Activated gamma-delta T cell (primary cell): ENCODE data around the gene EFL1.
"Not testable (repeated sequence)": the region's sequence is repeated elsewhere in the genome, so short reads cannot be mapped to it uniquely, and the experiment has no call there.

Source experiments
- DNase-seq: peaks from one replicate; lab custom pipeline; 2025; lab: John Stamatoyannopoulos, UW

The EFL1 gene

DNA sequence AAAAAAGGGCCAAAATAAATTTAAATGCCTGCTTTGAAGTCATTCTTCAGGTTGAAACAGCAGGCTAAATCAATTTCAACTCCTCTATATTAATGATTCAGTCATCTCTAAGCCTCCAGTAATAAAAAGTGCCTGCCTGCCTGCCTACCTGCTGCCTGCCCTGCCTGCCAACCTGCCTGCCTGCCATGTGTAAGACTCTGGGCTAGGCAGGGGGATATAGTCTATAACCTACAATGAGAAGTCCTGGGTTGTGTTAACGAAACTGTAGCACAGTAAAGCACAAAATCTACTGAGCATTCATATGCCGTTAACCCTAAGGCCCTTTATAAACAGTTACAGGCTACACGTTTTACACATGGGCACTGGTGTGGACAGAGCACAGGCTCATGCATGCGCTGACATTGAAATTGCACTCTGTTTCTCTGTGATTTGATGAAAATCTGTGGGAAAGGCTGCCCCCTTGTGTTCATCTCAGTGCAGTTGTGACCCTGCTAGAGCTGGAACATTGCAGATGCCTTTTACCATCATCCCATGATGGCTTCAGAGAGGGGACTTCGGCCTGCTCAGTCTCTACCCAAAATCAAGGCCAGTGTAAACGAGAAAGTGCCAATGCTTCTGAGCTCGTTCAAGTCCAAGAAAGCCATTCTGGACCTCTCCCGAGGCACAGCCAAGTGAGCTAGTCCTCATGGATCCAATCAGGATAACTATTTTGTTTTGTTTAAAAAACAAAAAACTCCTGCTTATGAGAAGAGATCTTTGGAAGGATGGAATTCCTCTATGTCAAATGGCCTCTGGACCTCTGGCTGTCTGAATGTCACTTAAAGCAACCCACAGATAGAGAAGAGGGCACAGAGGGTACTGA, 64.6 kb downstream of the EFL1 start:
- no peak for DNase-seq

DNA sequence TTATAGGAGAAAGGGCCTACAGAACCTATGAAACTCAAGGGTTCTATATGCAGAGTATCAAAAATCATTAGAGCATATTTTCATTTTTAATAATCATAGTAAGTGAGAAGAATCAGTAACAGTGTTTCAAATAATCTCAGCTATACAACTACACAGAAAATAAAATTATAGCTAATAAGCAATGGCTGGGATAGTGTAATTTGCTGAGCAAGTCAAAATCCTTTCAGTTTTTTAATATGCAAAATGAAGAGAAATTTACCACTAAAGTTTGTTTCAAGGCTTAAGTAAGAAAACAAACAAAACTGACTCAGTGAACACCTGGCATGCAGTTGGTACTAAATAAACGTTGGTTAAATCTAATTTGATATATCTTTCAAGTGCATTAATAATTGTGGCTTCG, 66.2 kb downstream of the EFL1 start:
- DNase-seq, result no peak

DNA sequence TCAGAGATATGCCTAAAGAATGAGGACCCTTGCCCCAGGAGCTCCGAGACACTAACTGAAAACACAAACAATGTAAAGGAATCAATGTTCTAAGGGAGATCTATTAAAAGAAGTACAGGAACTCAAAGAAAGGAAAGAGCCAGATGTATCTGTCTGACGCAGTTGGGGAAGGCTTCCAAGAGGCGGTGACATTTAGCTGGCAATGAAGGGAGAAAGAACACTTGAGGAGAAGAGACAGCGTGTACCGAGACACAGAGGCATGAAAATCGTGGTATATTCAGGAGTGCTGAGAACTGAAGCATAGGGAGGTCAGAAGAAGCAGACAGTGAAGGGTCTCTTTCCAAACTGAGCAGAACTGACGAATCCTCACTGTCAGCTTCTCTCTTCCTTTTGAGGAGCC, 66.7 kb downstream of the EFL1 start:
- DNase-seq, result not testable (repeated sequence)

DNA sequence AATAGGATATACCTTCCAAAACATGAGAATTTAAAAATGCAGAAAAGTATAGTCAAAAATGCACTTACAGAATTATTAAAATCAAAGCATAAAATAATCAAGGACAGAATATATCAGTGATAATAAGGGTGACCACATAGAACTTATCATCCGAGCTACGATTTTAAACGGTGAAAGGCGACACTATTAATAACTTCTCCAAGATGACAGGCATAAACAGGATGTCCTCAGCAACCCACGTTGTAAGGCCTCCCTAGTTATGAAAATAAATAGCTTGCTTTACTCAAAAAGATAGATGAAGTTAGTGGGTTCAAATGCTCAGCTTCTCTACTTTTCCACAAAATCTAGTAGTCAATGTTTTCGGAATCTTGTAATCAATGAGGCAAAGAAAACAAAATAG, 68.0 kb downstream of the EFL1 start:
- DNase-seq, result not testable (repeated sequence)

DNA sequence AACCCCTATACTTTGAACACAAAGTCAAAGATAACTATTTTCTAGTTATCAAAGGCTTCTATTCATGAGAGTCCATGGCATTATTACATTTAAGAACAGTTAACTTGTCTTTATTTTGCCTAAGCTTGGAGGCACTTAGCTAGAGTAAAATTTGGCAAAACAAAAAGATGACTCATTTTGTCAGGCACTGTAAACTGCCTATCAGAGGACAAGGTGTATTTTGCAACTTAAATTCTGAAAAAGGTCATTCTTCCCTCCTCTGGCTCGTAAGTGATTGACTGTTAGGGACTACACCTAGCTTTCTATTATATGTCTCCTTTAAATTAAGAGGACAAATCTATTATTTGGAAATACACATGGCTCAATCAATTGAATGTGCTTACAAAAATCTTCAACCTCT, 69.1 kb downstream of the EFL1 start:
- not testable (repeated sequence) for DNase-seq

DNA sequence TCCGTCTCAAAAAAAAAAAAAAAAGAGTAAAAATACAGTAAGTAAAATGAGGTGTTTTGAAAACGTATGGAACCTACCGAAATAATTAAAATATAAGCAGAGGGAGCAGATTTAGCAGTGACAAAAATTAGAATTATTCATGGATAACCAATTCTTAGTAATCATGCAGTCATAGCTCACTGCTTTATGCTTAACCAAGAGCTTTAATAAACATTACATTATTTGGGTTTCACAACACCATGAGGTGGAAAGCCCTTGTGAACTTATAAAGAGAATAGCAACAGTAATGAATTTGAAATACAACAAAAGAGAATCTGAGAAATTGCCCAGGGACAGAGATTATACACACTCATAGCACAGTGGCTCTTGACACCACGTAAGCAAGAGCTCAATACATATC, 70.1 kb downstream of the EFL1 start:
- not testable (repeated sequence) for DNase-seq

DNA sequence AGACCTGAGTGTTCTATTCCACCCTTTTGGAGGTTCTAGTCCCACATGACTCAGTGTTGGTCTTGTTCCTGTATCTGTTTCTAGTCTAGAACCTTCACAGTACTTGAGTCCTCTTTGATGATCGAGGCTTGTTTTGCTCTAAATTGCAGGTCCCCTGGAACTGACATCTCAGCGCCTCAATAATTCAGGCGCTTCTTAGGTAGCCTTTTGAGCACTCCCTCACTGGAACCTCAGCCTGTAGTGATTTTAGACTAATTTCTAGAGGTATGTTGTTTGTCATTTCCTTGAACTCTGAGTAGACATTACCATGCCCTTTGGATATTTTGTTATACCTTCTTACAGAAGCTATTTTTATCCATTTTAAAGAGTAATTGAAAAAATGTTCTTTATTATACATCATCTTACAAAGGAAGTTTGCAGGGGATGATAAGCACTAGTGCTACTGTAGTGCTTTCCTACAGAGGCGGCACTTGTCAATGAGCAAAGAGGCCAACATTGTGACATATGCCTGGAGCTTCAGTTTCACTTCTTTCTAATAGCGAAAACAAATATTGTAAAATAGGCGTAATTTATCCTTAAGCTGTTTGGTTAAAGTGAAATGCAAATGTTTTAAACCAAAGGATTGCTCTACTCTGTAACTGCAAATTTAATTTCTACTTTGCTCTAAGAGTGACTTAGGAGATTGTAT, 75.7 kb downstream of the EFL1 start:
- DNase-seq, result no peak

DNA sequence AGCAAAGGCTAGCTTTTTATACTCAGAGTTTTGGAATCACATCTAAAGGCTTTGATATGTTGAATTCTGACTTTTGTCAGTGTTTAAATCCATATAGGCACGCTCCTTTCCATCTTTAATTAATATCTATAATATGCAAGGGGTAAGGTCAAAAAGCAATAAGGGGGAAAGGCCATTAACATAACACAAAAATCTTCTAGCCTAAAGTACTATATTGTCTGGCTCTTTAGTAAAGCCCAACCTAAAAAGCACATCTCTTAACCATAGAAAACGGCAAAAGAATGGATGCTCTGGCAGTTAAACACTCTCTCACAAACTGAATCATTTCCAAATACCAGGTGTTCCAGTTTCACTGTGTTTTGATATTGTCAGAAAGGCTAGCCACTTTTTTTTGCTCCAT, 76.4 kb downstream of the EFL1 start:
- DNase-seq, result no peak

DNA sequence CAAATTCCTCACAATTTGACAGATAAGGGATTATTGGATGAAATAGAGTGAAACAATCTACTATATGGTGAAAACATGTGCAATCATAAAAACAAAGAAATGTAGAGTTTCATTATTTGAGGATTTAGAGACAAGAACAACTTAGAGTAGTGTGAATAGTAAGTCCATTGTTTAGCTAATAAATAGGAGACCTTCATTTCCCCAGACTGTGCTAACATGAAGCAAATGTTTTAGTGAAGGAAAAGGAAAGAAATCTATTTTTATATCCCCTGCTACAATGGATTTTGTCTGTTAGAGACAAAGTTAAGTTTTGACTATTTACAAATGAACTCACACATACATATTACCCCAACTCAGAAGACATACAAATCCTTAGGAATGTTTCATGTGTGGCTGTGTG, 77.8 kb downstream of the EFL1 start:
- no peak for DNase-seq

DNA sequence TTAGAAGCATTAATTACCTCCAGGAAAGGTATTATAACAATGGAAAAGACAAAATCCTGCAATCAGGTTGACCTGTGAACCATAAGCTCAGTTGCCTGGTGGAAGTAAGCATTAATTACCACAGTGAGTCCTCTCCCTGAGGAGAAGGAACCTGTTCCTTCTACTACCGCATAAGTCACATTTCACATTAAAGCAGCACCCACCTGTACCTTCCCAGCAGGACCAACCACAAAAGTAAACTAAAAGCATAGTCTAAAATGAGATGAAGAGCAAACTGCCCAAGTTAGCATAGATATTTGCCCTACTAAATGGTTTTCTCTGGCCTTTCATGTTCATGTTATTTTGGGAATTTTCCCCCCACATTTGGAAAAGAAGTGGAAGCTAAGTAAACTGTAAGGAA, 78.2 kb downstream of the EFL1 start:
- DNase-seq, result no peak

DNA sequence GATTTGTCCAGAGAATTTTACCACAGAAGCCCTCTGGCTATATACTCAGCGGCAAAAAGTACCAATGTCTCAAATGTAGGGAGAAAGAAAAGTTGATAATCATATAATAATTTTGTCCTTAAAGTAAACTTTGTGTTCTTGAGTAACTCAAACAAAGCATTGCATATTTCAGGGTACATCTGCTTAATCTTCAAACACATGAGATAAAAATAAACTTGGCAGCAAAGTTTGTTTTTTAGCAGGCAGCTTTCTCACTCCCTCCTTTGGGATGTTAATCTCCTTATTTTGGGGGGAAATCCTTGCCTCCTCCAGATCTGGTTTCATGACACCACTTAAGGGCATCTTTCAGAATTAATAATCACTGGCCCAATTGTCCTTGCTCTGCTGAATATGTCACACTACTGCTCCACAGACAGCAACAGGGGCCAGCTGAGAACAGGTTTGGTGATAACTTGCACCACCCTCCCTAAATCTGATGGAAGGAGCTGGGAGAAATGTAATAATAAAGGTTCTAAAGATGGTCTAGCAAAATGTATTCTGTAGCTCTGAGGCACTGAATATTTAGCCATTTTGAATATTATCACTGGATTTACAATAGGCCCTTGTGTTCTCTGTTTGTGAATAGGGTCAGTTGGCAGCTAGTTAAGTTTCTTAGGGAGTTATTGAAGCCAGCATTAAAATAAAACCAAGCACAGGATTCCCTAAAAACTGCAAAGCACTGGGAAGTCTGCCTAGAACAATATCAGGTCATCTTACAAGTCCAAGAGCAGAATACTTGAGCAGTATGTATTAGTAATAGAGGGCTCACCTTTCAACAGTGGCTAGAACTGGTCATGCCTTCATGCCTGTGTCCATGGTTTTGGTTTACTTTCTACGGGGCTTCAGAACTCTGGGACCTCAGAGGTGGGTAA, 79.2 kb downstream of the EFL1 start:
- no peak for DNase-seq

DNA sequence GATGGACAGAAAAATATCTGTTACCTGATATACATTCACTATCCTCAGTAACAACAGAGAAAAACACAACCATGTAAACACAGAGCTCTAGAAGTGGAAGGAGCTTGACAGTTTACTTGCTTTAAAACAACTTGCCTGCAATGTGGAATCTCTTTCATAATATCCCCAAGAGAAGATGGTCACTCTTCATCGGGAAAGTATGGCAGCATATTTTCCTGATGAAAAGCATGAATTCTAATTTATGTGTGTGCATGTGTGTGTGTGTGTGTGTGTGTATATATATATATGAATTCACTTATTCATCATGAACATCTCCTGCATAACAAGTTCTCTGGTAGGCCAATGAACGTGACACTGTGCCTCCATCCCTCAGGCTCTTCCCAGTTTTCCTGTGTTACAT, 81.2 kb downstream of the EFL1 start:
- DNase-seq, result no peak

DNA sequence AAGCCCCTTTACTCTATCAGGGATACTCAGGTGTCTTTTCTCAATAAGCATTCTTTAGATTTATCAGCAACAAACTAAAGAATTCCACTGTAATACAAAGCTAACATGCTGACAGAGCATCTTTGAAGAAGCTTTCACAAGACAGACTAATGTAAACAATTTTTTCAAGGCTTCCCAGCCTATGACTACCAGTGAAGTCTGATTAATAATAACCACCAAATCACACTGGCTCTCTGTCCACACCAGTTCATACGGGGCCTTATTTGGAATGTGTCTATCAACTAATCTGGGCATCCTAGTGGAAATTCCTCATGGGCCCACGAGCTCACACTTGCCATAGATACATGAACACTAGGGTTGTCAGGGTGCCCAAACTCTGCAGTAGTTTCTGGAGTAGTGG, 84.5 kb downstream of the EFL1 start:
- no peak for DNase-seq

DNA sequence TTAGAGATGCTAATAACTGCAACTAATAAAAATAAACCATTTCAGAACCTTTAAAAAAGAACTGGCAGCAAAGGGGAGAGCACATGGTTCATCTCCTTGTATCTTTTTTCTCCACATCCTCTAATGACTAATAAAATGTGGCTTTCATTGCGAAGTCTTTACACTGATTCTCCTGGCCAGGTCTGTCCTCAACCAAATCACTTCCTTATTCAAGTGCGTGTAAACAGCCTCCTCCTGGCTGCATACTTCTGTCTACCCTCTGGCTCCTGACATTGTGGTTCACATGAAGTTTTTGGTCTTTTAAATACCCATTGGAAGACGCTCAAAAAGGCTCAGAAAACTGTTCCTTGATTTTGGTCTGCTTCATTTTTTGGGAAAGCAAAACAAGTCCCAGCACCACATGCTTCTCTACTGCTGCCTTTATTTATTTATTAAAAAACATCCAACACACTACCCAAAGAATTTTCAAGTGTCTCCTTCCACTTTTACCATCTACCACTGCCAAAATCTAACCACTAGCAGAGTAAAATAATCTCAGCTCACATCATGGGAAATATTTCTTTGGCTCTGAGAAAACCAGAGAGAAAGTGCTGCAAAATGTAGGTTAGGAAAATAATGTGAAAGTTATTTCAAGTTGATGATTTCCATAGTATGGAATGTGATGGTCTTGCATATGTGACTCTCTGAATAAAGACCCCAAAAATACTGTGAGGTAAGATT, 85.1 kb downstream of the EFL1 start:
- no peak for DNase-seq

DNA sequence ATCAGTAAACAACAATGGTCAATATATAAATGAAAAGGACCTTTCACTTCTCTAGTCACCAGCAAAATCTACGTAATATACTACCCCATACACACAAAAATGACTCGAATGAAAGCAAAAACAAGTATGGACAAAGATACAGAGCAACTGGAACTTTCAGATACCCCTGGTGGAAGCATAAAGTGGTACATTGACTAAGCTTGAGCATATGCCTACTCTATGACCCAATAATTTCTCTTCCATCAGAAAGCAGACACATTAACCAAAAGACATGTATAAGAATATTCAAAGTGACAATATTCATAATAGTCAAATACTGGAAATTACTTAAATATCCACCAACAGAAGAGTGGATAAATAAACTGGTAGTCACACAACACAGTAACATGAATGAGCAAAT, 86.0 kb downstream of the EFL1 start:
- no peak for DNase-seq

DNA sequence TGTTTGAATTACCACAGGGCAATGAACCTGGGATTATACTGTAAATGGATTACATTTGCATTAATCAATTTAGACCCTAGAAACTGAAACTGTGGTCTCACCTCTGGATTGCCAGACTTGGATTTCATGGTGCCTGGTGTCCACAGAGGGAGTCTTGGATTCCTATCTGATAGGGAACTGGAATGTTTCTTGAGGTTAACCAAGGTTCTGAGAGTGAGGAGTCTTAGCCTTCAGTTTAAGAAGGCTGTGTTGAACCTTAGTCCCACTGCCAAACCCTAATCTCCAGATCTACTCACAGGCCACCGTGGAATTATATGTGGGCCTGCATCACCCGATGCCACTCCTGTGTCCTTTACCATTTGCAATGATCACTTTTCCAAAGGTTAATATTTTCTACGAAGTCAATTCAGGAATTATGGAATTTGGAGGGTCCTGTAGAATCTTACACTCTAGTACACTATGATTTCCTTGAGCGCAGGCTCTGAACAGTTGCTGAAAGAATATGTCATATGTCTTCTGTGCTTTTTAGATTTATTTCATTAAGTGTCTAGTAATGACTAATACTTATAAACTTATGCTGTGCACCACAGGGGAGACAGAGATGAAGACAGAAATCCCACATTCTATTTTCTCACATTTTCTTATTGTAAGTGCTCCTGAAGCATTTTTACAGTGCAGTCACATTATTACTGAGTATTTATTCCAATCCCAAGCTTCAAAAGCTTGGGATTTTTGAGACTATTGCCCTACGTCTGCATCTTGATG, 87.9 kb downstream of the EFL1 start:
- DNase-seq, result no peak

DNA sequence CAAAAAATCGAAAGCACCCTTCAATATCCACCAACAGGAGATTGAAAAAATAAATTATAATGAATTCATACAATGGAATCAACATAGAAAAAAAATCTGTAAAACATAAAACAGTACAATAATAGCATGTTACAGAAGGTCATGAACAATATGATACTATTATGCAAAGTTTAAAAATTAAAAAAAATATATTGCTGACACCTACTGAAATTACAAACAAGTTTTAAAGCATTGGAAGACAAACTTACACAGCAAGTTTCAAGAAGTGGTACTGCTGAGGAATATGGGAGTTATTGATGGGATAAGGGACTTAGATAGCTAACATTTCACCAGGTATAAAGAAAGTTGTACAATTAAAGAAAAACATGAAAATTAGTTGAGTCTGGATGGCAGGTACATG, 89.4 kb downstream of the EFL1 start:
- DNase-seq, result no peak

DNA sequence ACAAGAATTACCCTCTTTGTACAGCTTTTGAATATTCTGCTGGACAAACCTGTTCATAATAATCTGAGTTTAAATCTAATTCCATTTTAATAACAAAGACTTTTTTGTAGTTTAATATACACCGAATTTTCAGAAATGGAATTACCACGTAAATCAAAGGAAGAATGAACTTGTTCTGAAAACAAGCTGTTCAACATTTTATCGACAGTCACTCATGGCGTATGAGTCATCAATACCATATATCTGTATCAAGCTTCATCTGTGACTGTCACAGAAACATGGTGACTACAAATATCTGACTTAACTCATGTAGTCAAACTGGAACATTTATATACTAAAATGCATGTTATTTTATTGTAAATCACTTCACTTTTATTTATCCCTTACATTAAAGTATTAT, 90.0 kb downstream of the EFL1 start:
- DNase-seq, result no peak

DNA sequence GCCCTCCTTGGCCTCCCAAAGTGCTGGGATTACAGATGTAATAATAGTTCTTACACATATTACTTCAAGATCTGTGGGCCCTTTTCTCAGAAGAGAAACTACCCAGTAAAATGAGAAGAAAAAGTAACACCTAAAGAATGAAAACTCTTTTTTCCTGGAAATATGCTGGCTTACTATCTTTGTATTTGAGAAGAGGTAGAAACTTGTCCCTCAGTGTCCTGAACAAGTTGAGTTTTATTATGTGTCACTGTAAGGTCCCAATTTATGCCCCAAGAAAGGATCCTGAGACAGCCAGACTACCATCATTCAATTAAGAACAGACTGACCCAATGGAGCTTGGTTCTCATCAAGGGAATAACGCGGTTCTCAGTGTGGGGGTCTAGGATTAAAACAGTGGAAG, 93.8 kb downstream of the EFL1 start:
- DNase-seq, result no peak

DNA sequence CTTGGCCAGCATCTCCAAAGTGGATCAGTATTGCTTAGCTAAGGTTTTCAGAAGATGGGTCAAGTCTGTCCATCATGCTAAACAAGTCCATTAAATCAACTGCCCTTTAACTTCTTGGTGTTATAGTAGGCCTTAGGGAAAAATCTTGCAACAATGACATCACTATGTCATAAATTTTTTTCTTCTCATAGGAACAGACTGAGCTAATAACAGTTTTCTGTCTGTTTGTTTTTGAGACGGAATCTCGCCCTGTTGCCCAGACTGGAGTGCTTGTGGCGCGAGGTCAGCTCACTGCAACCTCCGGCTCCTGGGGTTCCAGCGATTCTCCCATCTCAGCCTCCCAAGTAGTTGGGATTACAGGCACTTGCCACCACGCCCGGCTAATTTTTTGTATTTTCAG, 94.2 kb downstream of the EFL1 start:
- no peak for DNase-seq

DNA sequence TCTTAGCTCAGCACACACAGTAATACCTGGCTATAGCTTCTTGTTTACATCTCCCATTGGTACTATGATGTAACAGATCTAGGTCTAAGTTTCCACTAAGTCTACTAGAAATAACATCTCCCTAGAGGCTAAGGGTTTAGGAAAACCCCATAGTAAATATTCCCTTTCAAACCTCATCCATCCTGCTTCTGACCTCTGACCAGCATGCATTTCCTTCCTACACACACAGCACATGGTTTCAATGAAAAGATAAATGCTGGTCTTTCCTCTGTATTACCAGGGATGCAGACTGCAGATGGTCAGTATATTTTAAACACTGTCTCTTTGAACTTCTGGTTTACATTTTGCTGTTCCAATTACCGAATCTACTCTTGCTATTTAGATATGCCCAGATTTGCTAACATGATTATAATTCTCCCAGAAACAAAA, 96.6 kb downstream of the EFL1 start:
- no peak for DNase-seq
